PFSK-1 (cell line): Measurements from ENCODE around the gene MEF2D.

Experiments
- FOXP2 ChIP-seq: optimal IDR thresholded peaks from 2 replicates; pipeline ENCODE3; 2011; ENCODE audit warnings: borderline replicate concordance, control low read depth, inconsistent platforms; ENCODE audit not compliant: insufficient read depth; ENCODE audit errors: extremely low read length, extremely low read depth
- POLR2AphosphoS5 ChIP-seq: IDR thresholded peaks from 2 replicates; pipeline ENCODE4 v1.6.1; 2012; ENCODE audit warnings: low read depth, mild to moderate bottlenecking, control low read depth, low read length, moderate library complexity
- REST ChIP-seq, 2 experiments: IDR thresholded peaks; 2 replicates each; pipeline versions ENCODE4 v1.6.1 to v1.8.0; 2011 to 2012; ENCODE audit warnings: low read depth in 2 of 2, low read length in 2 of 2, control low read depth in 1 of 2, inconsistent platforms in 1 of 2, mild to moderate bottlenecking in 1 of 2, moderate library complexity in 1 of 2; ENCODE audit not compliant: insufficient read depth in 1 of 2
- SIN3A ChIP-seq: IDR thresholded peaks from 2 replicates; pipeline ENCODE4 v1.6.1; 2012; ENCODE audit warnings: mild to moderate bottlenecking, low read length, moderate library complexity, borderline replicate concordance; ENCODE audit not compliant: insufficient read depth
- TAF1 ChIP-seq: IDR thresholded peaks from 2 replicates; pipeline ENCODE4 v1.6.1; 2012; ENCODE audit warnings: low read length, control low read depth, borderline replicate concordance; ENCODE audit not compliant: insufficient read depth

DNA sequence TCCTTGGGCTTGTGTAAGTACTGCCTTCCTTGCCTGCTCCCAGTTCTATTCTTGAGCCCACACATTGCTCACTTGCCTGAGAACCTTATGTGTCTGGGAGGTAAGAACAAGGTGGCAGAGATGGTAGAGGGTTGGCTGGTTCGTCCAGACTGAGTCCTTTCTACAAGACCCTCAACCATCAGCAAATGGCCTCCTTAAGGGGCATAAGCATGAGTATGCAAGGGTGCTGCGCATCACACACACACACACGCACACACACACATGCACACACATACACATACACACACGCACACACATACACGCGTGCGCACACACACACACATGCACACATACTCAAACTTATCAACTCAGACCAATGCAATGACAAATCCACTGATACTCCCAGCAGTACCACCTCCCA is 74.6 kb downstream of the MEF2D start:
- TF ChIP-seq REST (IDR thresholded peaks at IDR 0.05; ENCODE audit: insufficient read depth in 1 of 2, low read depth in 2 of 2, low read length in 2 of 2), result no peak
- TF ChIP-seq SIN3A, result no peak
- TF ChIP-seq TAF1, result no peak
- no peak for TF ChIP-seq POLR2AphosphoS5
- no peak for TF ChIP-seq FOXP2
